IMR-90 (cell line): ENCODE data around the gene PCBD1. TPM values are rescaled to one million over a fixed set of nuclear protein-coding genes. Genes with fewer than 3 reads are reported as not detected.

Experiments
- ATAC-seq: fragments of 200-7000 bp; cut with Tn5 transposase; 2 replicates; pipeline ENCODE4 v1.9.1; 2020; ENCODE audit warnings: low read depth, mild to moderate bottlenecking, moderate library complexity
- BruUV-seq: library from RNA; stranded (reverse); fragments of 400-500 nt; replicated peaks from 2 replicates; lab custom pipeline; 2021; lab: Mats Ljungman, UMichigan
- CTCF ChIA-PET: fragments of 300-600 bp; formaldehyde crosslinking; extraction: SDS; loops from one replicate; lab custom pipeline; 2021; ENCODE audit warnings: antibody characterized with exemption; lab: Yijun Ruan, JAX
- POLR2A ChIA-PET: fragments of 300-600 bp; sonication (Branson Sonifier 250); formaldehyde crosslinking; loops from one replicate; lab custom pipeline; 2022; ENCODE audit warnings: antibody characterized with exemption; ENCODE audit not compliant: unreplicated experiment; lab: Charles Lee
- DNase-seq: peaks from one replicate; pipeline ENCODE4 v3.0.0; 2013
- H2AFZ ChIP-seq: replicated peaks from 2 replicates; pipeline ENCODE3; 2013; ENCODE audit warnings: low read length, mild to moderate bottlenecking; ENCODE audit not compliant: poor library complexity
- H2AK5ac ChIP-seq: 2 replicates; pipeline ENCODE4 v1.6.1; 2013; ENCODE audit warnings: low read depth, low read length, inconsistent platforms
- H2AK9ac ChIP-seq: replicated peaks from 2 replicates; pipeline ENCODE3; 2013; ENCODE audit warnings: mild to moderate bottlenecking, low read depth, low read length, moderate library complexity; ENCODE audit not compliant: poor library complexity
- H2BK120ac ChIP-seq: 2 replicates; pipeline ENCODE4 v1.6.1; 2013; ENCODE audit warnings: low read depth, low read length, inconsistent platforms
- H2BK15ac ChIP-seq: 3 replicates; pipeline ENCODE4 v1.6.1; 2013; ENCODE audit warnings: low read depth, low read length, inconsistent platforms
- H2BK20ac ChIP-seq: 2 replicates; pipeline ENCODE4 v1.6.1; 2013; ENCODE audit warnings: low read depth, mild to moderate bottlenecking, inconsistent platforms, low read length, moderate library complexity
- H2BK5ac ChIP-seq: 2 replicates; pipeline ENCODE4 v1.6.1; 2013; ENCODE audit warnings: mild to moderate bottlenecking, low read depth, low read length, inconsistent platforms; ENCODE audit not compliant: poor library complexity, severe bottlenecking
- H3K14ac ChIP-seq: replicated peaks from 2 replicates; pipeline ENCODE4 v1.6.1; 2013; ENCODE audit warnings: low read depth, low read length, inconsistent platforms
- H3K18ac ChIP-seq: 2 replicates; pipeline ENCODE4 v1.6.1; 2013; ENCODE audit warnings: low read depth, low read length, control low read depth
- H3K23ac ChIP-seq: 2 replicates; pipeline ENCODE4 v1.6.1; 2013; ENCODE audit warnings: low read depth, low read length, inconsistent platforms
- H3K27ac ChIP-seq: 2 replicates; pipeline ENCODE4 v1.5.1; 2013; ENCODE audit warnings: mild to moderate bottlenecking, control low read depth, low read length; ENCODE audit not compliant: insufficient read depth
- H3K27me3 ChIP-seq: 2 replicates; pipeline ENCODE4 v1.6.1; 2013; ENCODE audit warnings: low read length; ENCODE audit not compliant: control insufficient read depth, insufficient read depth
- H3K36me3 ChIP-seq: 2 replicates; pipeline ENCODE4 v1.6.1; 2013; ENCODE audit warnings: low read length, mixed read lengths; ENCODE audit not compliant: control insufficient read depth, insufficient read depth
- H3K4ac ChIP-seq: 2 replicates; pipeline ENCODE4 v1.6.1; 2013; ENCODE audit warnings: low read depth, low read length, inconsistent platforms
- H3K4me1 ChIP-seq: 2 replicates; pipeline ENCODE4 v1.6.1; 2013; ENCODE audit warnings: low read length, mixed read lengths; ENCODE audit not compliant: control insufficient read depth, insufficient read depth
- H3K4me2 ChIP-seq: 2 replicates; pipeline ENCODE4 v1.6.1; 2013; ENCODE audit warnings: low read depth, mild to moderate bottlenecking, control low read depth, low read length, moderate library complexity
- H3K4me3 ChIP-seq: 2 replicates; pipeline ENCODE4 v1.5.1; 2013; ENCODE audit warnings: low read depth, mild to moderate bottlenecking, control low read depth, low read length, moderate library complexity; ENCODE audit not compliant: insufficient read depth
- H3K56ac ChIP-seq: 2 replicates; pipeline ENCODE4 v1.6.1; 2013; ENCODE audit warnings: low read length, inconsistent platforms; ENCODE audit not compliant: insufficient read depth; ENCODE audit errors: extremely low read depth
- H3K79me1 ChIP-seq, 2 experiments: 2 replicates each; pipeline ENCODE4 v1.6.1; 2013; ENCODE audit warnings: low read length in 2 of 2, inconsistent platforms in 1 of 2, low read depth in 1 of 2
- H3K9ac ChIP-seq: 2 replicates; pipeline ENCODE4 v1.6.1; 2013; ENCODE audit warnings: low read depth, low read length, control low read depth
- H3K9me1 ChIP-seq: 2 replicates; pipeline ENCODE4 v1.6.1; 2013; ENCODE audit warnings: low read length, inconsistent platforms; ENCODE audit not compliant: insufficient read depth
- H3K9me3 ChIP-seq: 2 replicates; pipeline ENCODE4 v1.6.1; 2013; ENCODE audit warnings: low read length; ENCODE audit not compliant: control insufficient read depth, insufficient read depth
- H4K20me1 ChIP-seq: 2 replicates; pipeline ENCODE4 v1.6.1; 2013; ENCODE audit warnings: low read length, inconsistent platforms; ENCODE audit not compliant: insufficient read depth
- H4K5ac ChIP-seq: 2 replicates; pipeline ENCODE4 v1.6.1; 2013; ENCODE audit warnings: mild to moderate bottlenecking, low read depth, low read length, control low read depth
- H4K8ac ChIP-seq, 2 experiments: 2 replicates each; pipeline ENCODE4 v1.6.1; 2013; ENCODE audit warnings: low read depth in 2 of 2, low read length in 2 of 2, control low read depth in 1 of 2, inconsistent platforms in 1 of 2
- H4K91ac ChIP-seq: 2 replicates; pipeline ENCODE4 v1.6.1; 2013; ENCODE audit warnings: low read depth, low read length, inconsistent platforms; ENCODE audit not compliant: insufficient read depth
- BHLHE40 ChIP-seq: fragments of 150-350 bp; IDR thresholded peaks from 2 replicates; pipeline ENCODE4 v1.6.1; 2016; ENCODE audit warnings: mild to moderate bottlenecking, low read depth, low read length
- CEBPB ChIP-seq: IDR thresholded peaks from 2 replicates; pipeline ENCODE4 v1.6.1; 2012; ENCODE audit warnings: low read depth, low read length, improper control_type of control experiment
- NFE2L2 ChIP-seq: fragments of 150-350 bp; IDR thresholded peaks from 2 replicates; pipeline ENCODE4 v1.6.1; 2016; ENCODE audit warnings: low read depth, mild to moderate bottlenecking, low read length
- RAD21 ChIP-seq: IDR thresholded peaks from 2 replicates; pipeline ENCODE4 v1.6.1; 2012; ENCODE audit warnings: low read length, improper control_type of control experiment
- RCOR1 ChIP-seq: IDR thresholded peaks from 2 replicates; pipeline ENCODE4 v1.6.1; 2012; ENCODE audit warnings: mild to moderate bottlenecking, low read length, improper control_type of control experiment; ENCODE audit not compliant: insufficient replicate concordance
- RFX5 ChIP-seq: IDR thresholded peaks from 2 replicates; pipeline ENCODE4 v1.8.0; 2012; ENCODE audit warnings: low read depth, mild to moderate bottlenecking, low read length, moderate library complexity
- WGBS, 2 experiments: methylation state at CpG; one replicate each; pipeline versions ENCODE4 v1.1.5 to v1.1.7; 2013; ENCODE audit warnings: missing lambda C conversion rate in 2 of 2; ENCODE audit not compliant: insufficient read length in 1 of 2; ENCODE audit errors: extremely low coverage in 2 of 2; 5-methylcytosine and 5-hydroxymethylcytosine counted together
- dilution Hi-C: fragments of 300-500 bp; cut with HindIII; formaldehyde crosslinking; loops from one replicate; pipeline ENCODE4 v1.14.3; 2018; ENCODE audit warnings: low sequenced_read_pairs; ENCODE audit not compliant: unreplicated experiment
- in situ Hi-C: fragments of 300-500 bp; cut with MboI; formaldehyde crosslinking; loops from 3 replicates; pipeline ENCODE4 v1.14.3; 2019; ENCODE audit warnings: low sequenced_read_pairs, inconsistent platforms, mixed read lengths
- intact Hi-C: fragments of 100-400 bp; cut with micrococcal nuclease; formaldehyde crosslinking; loops from 2 replicates; pipeline ENCODE4 v1.10.0; 2022
- polyA plus RNA-seq, 3 experiments: library from polyadenylated mRNA; depleted of rRNA; stranded (reverse); fragments of >200 nt; gene quantifications; 2 replicates each; pipeline ENCODE4 v1.2.3, GENCODE V29; 2012; ENCODE audit warnings: low replicate concordance in 1 of 3
- total RNA-seq: library from RNA; depleted of rRNA; stranded (reverse); fragments of >200 nt; gene quantifications from 2 replicates; pipeline ENCODE4 v1.2.3, GENCODE V29; 2012
- TF ChIP-seq, protein P1 (sequence below): fragments of 150-350 bp; IDR thresholded peaks from 2 replicates; pipeline ENCODE4 v1.6.1; 2017; ENCODE audit warnings: mild to moderate bottlenecking, antibody characterized with exemption, low read length, low read depth
- TF ChIP-seq, protein P2 (sequence below): fragments of 150-350 bp; IDR thresholded peaks from 2 replicates; pipeline ENCODE4 v1.6.1; 2016; ENCODE audit warnings: low read depth, mild to moderate bottlenecking, low read length, moderate library complexity, borderline replicate concordance
- TF ChIP-seq, protein P3 (sequence below): conservative IDR thresholded peaks from 2 replicates; pipeline ENCODE4 v1.5.1; 2012; ENCODE audit warnings: mild to moderate bottlenecking, low read depth, low read length, improper control_type of control experiment

The PCBD1 gene
- total and polyA plus RNA-seq, 2 of the 4 experiments (the other 2 are of a cell fraction): 15.8 to 31.6 TPM

DNA sequence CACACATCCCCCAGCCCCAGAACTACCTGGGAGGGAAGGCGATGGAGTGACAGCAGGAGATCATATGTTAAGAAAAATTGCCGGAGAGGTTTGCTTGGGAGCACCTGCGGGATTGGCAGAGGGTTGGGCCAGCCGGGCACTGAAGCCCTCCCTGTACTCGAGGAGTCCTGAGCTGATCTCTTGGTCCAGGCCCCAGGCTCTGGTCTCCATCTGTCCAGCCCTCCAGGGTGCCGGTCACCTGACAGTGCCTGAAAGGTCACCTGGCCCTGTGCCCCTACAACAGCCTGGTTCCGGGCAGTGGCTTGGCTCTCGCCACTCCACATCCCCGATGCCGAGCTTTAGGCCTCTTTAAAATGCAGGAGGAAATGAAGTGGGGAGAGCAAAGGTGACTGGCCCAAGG, 47.3 kb upstream of the PCBD1 start:
- Histone ChIP-seq H4K91ac (no peak overlapping the region), H3K27ac (no peak overlapping the region), H3K9me1 (no peaks in the 10 kb centered on the region; the same call in 1 of the 2 replicates), H2AK9ac (no peak overlapping the region), H2AFZ (no peak overlapping the region), H3K9ac (no peak overlapping the region), H3K79me1 (no peaks in the 10 kb centered on the region), H3K14ac (no peak overlapping the region), H4K8ac (no peak overlapping the region), H2BK120ac (no peak overlapping the region), H2AK5ac (no peak overlapping the region), H3K56ac (no peak overlapping the region), H3K23ac (no peak overlapping the region), H2BK15ac (no peak overlapping the region), H3K27me3 (peaks cover 77% of the 10 kb centered on the region), H3K36me3 (no peaks in the 10 kb centered on the region), H3K4ac (no peak overlapping the region), H2BK5ac (no peak overlapping the region), H3K4me2 (no peak overlapping the region), H3K18ac (no peak overlapping the region), H3K4me3 (no peak overlapping the region), H4K5ac (no peak overlapping the region), H4K20me1 (no peaks in the 10 kb centered on the region), H3K4me1 (no peaks in the 10 kb centered on the region), H3K9me3 (no peaks in the 10 kb centered on the region), H2BK20ac (no peak overlapping the region)
- ChIA-PET POLR2A (no interaction called here), CTCF (no interaction called here)
- in situ Hi-C loops (no loop called here), intact Hi-C loops (no loop called here), dilution Hi-C loops (no loop called here)
- ATAC-seq: no peak
- WGBS, 2 experiments: 54% methylated on average over 4 of the region's 10 CpGs; no CpG with 5 or more reads in 1 of the 2 experiments
- TF ChIP-seq, protein P1, sequence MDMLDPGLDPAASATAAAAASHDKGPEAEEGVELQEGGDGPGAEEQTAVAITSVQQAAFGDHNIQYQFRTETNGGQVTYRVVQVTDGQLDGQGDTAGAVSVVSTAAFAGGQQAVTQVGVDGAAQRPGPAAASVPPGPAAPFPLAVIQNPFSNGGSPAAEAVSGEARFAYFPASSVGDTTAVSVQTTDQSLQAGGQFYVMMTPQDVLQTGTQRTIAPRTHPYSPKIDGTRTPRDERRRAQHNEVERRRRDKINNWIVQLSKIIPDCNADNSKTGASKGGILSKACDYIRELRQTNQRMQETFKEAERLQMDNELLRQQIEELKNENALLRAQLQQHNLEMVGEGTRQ: no peak
- TF ChIP-seq RAD21 (no peak), NFE2L2 (no peak), RFX5 (no peak), BHLHE40 (no peak), CEBPB (no peak), RCOR1 (no peak)
- TF ChIP-seq, protein P2, sequence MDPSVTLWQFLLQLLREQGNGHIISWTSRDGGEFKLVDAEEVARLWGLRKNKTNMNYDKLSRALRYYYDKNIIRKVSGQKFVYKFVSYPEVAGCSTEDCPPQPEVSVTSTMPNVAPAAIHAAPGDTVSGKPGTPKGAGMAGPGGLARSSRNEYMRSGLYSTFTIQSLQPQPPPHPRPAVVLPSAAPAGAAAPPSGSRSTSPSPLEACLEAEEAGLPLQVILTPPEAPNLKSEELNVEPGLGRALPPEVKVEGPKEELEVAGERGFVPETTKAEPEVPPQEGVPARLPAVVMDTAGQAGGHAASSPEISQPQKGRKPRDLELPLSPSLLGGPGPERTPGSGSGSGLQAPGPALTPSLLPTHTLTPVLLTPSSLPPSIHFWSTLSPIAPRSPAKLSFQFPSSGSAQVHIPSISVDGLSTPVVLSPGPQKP: no peak
- TF ChIP-seq, protein P3, sequence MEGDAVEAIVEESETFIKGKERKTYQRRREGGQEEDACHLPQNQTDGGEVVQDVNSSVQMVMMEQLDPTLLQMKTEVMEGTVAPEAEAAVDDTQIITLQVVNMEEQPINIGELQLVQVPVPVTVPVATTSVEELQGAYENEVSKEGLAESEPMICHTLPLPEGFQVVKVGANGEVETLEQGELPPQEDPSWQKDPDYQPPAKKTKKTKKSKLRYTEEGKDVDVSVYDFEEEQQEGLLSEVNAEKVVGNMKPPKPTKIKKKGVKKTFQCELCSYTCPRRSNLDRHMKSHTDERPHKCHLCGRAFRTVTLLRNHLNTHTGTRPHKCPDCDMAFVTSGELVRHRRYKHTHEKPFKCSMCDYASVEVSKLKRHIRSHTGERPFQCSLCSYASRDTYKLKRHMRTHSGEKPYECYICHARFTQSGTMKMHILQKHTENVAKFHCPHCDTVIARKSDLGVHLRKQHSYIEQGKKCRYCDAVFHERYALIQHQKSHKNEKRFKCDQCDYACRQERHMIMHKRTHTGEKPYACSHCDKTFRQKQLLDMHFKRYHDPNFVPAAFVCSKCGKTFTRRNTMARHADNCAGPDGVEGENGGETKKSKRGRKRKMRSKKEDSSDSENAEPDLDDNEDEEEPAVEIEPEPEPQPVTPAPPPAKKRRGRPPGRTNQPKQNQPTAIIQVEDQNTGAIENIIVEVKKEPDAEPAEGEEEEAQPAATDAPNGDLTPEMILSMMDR: no peak
- no TSS peak for BruUV-seq
- DNase-seq: no peak
